Ectodermal cell (in vitro differentiated cells): ENCODE measurements around the gene SELPLG.

Experiments used
- H3K27ac ChIP-seq: 2 replicates; pipeline ENCODE4 v1.7.0; 2013; ENCODE audit warnings: mild to moderate bottlenecking, low read depth, low read length; ENCODE audit not compliant: insufficient read depth, poor library complexity, severe bottlenecking
- H3K27me3 ChIP-seq: 2 replicates; pipeline ENCODE4 v1.7.0; 2013; ENCODE audit warnings: mild to moderate bottlenecking, low read length; ENCODE audit not compliant: insufficient read depth, control insufficient read depth, poor library complexity, severe bottlenecking
- H3K36me3 ChIP-seq: one replicate; pipeline ENCODE4 v1.7.0; 2013; ENCODE audit warnings: low read length; ENCODE audit not compliant: control insufficient read depth, insufficient read depth
- H3K4me1 ChIP-seq: one replicate; pipeline ENCODE4 v1.7.0; 2013; ENCODE audit warnings: low read length; ENCODE audit not compliant: control insufficient read depth, insufficient read depth
- H3K4me3 ChIP-seq: 2 replicates; pipeline ENCODE4 v1.7.0; 2013; ENCODE audit warnings: low read depth, low read length, control low read depth; ENCODE audit not compliant: insufficient read depth
- H3K9me3 ChIP-seq: 2 replicates; pipeline ENCODE4 v1.7.0; 2013; ENCODE audit warnings: mild to moderate bottlenecking, low read length, moderate library complexity; ENCODE audit not compliant: control insufficient read depth
- WGBS, 2 experiments: methylation state at CpG; one replicate each; pipeline ENCODE4 v1.1.7; 2013; ENCODE audit warnings: missing lambda C conversion rate in 2 of 2; 5-methylcytosine and 5-hydroxymethylcytosine counted together

Gene SELPLG

GRCh38 chr12:108630481-108631207 lies 3.0 kb downstream of the SELPLG start:
- H3K4me1 ChIP-seq: peaks cover 18% of the 10 kb centered on the region
- no peak overlapping the region for H3K27ac ChIP-seq
- 93% methylated on average over 9 of the region's 9 CpGs for WGBS, 2 experiments

GRCh38 chr12:108629824-108630476 lies 3.7 kb downstream of the SELPLG start:
- H3K4me1 ChIP-seq: peaks cover 18% of the 10 kb centered on the region
- WGBS, 2 experiments: 82% methylated on average over 17 of the region's 17 CpGs
- no peak overlapping the region for H3K27ac ChIP-seq
- no peaks in the 10 kb centered on the region for H3K27me3 ChIP-seq
- H3K36me3 ChIP-seq: no peaks in the 10 kb centered on the region
- no peak overlapping the region for H3K4me3 ChIP-seq
- no peaks in the 10 kb centered on the region for H3K9me3 ChIP-seq

More at GRCh38 chr12:108630481-108631207, 3.0 kb downstream of the SELPLG start:
- no peak overlapping the region for H3K4me3 ChIP-seq
- no peaks in the 10 kb centered on the region for H3K27me3 ChIP-seq
- H3K36me3 ChIP-seq: no peaks in the 10 kb centered on the region
- no peaks in the 10 kb centered on the region for H3K9me3 ChIP-seq

- WGBS, 2 experiments: 93 to 97% methylated on average over 5 of the region's 5 CpGs
- no peak overlapping the region for H3K27ac ChIP-seq
- no peaks in the 10 kb centered on the region for H3K9me3 ChIP-seq
- no peaks in the 10 kb centered on the region for H3K27me3 ChIP-seq
- no peaks in the 10 kb centered on the region for H3K36me3 ChIP-seq
- H3K4me1 ChIP-seq: peaks cover 14% of the 10 kb centered on the region
- H3K4me3 ChIP-seq: no peak overlapping the region
These were observed 4.5 kb downstream of the SELPLG start for GRCh38 chr12:108629151-108629550.

GRCh38 chr12:108627134-108627920 lies 6.4 kb downstream of the SELPLG start:
- no peak overlapping the region for H3K4me3 ChIP-seq
- H3K36me3 ChIP-seq: no peaks in the 10 kb centered on the region
- no peak overlapping the region for H3K27ac ChIP-seq
- H3K9me3 ChIP-seq: no peaks in the 10 kb centered on the region
- H3K27me3 ChIP-seq: no peaks in the 10 kb centered on the region
- peaks cover 13% of the 10 kb centered on the region for H3K4me1 ChIP-seq
- 91 to 92% methylated on average over 8 of the region's 8 CpGs for WGBS, 2 experiments

GRCh38 chr12:108625228-108625627 lies 8.5 kb downstream of the SELPLG start:
- Histone ChIP-seq H3K27ac (no peak overlapping the region), H3K9me3 (no peaks in the 10 kb centered on the region), H3K4me3 (no peak overlapping the region), H3K4me1 (peaks cover 16% of the 10 kb centered on the region), H3K36me3 (no peaks in the 10 kb centered on the region), H3K27me3 (no peaks in the 10 kb centered on the region)
- WGBS, 2 experiments: 48% methylated on average over 3 of the region's 3 CpGs

- Histone ChIP-seq H3K27me3 (no peaks in the 10 kb centered on the region), H3K4me3 (no peak overlapping the region), H3K9me3 (no peaks in the 10 kb centered on the region), H3K27ac (no peak overlapping the region), H3K36me3 (no peaks in the 10 kb centered on the region), H3K4me1 (peaks cover 10% of the 10 kb centered on the region)
- WGBS, 2 experiments: 89 to 92% methylated on average over 8 of the region's 8 CpGs
These were observed 10.1 kb downstream of the SELPLG start for GRCh38 chr12:108623577-108623976.

GRCh38 chr12:108622921-108623514 lies 10.7 kb downstream of the SELPLG start:
- Histone ChIP-seq H3K27ac (peak overlapping the region; percentile 12), H3K4me3 (no peak overlapping the region)
- WGBS, 2 experiments: 95% methylated on average over 14 of the region's 14 CpGs

GRCh38 chr12:108622421-108622820 lies 11.3 kb downstream of the SELPLG start:
- Histone ChIP-seq H3K27me3 (no peaks in the 10 kb centered on the region), H3K4me1 (peaks cover 10% of the 10 kb centered on the region), H3K4me3 (no peak overlapping the region), H3K36me3 (no peaks in the 10 kb centered on the region), H3K27ac (peak overlapping the region; percentile 12), H3K9me3 (no peaks in the 10 kb centered on the region)
- WGBS, 2 experiments: 56 to 68% methylated on average over 4 of the region's 4 CpGs

More at GRCh38 chr12:108622921-108623514, 10.7 kb downstream of the SELPLG start:
- Histone ChIP-seq H3K9me3 (no peaks in the 10 kb centered on the region), H3K27me3 (no peaks in the 10 kb centered on the region), H3K36me3 (no peaks in the 10 kb centered on the region), H3K4me1 (peaks cover 10% of the 10 kb centered on the region)

GRCh38 chr12:108621161-108621560 lies 12.5 kb downstream of the SELPLG start:
- WGBS, 2 experiments: 90 to 96% methylated on average over 3 of the region's 3 CpGs

More at GRCh38 chr12:108621161-108621560, 12.5 kb downstream of the SELPLG start:
- Histone ChIP-seq H3K27me3 (no peaks in the 10 kb centered on the region), H3K9me3 (no peaks in the 10 kb centered on the region), H3K27ac (no peak overlapping the region), H3K4me3 (no peak overlapping the region), H3K36me3 (no peaks in the 10 kb centered on the region), H3K4me1 (peaks cover 10% of the 10 kb centered on the region)
